Measurements from ENCODE around the gene ZFP91. TPM values are rescaled to one million over a fixed set of nuclear protein-coding genes. Genes with fewer than 3 reads are reported as not detected.

ZFP91 gene
- total and polyA plus RNA-seq, 2 donors (not counting 3 experiments of a cell fraction or from before 2014, with no cell fraction given) = 20.2 to 52.0 TPM

DNA sequence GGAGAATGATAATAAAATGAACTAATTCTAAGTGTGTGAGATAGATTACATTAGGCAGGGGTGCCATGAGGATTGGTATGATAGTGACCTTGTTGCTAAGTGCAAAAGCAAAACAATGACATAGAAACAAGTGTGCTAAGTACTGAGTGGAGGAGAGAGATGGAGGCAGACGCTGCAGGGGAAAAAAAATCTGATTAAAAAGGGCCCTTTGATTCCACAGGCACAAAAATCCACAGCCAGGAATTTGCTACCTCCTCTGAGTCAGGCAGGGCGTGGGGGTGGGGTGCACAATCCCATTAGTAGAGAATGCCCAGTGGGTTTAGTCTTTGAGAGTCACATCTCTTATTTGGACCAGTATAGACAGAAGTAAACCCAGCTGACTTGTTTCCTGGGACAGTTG, 43.5 kb downstream of the ZFP91 start, which contains the start of gene CNTF:
TSS of gene CNTF (plus strand) at position 322 of the 400 bp plus-strand sequence. CDS start 88 bp downstream, outside the sequence.
- H3K9ac ChIP-seq (replicated peaks; ENCODE audit: extremely low read depth, insufficient read depth, low read length) = no peak within 1 kb of the TSS
- no peaks in the 10 kb centered on the region for H3K79me2 ChIP-seq (ENCODE audit: control insufficient read depth, insufficient read depth, low read length)
- ChIA-PET POLR2A (no interaction called here), CTCF (interaction anchor here (1.6 kb wide), 1 partner anchor 8 kb away, joined by 9 read pairs; no protein-coding TSS in a partner anchor)
- no peaks in the 10 kb centered on the region for H3K9me1 ChIP-seq (replicated peaks; ENCODE audit: control insufficient read depth, extremely low read depth, insufficient read depth, low read length)
- H3K9me3 ChIP-seq (replicated peaks; ENCODE audit: control insufficient read depth, insufficient read depth, low read length) = no peaks in the 10 kb centered on the region
- no peaks in the 10 kb centered on the region for H4K20me1 ChIP-seq (replicated peaks; ENCODE audit: control insufficient read depth, extremely low read depth, insufficient read depth, low read length)
- H3K27ac ChIP-seq (ENCODE audit: insufficient read depth, low read depth, low read length) = no peak within 1 kb of the TSS
- no peaks in the 10 kb centered on the region for H3K27me3 ChIP-seq (ENCODE audit: control insufficient read depth in 2 of 2, insufficient read depth in 2 of 2, low read length in 2 of 2)
- H2AFZ ChIP-seq (ENCODE audit: low read depth, low read length) = no peak within 1 kb of the TSS
- peaks cover 7% of the 10 kb centered on the region for H3K4me1 ChIP-seq (ENCODE audit: control insufficient read depth, extremely low read depth, insufficient read depth, low read length)
- DNase-seq (ENCODE audit: low read depth, low spot score) (no peak), FAIRE-seq (no peak)
- no peak within 1 kb of the TSS for H3K4me2 ChIP-seq (ENCODE audit: insufficient read depth, low read length)
- dilution Hi-C loops (cut with MboI; ENCODE audit: extremely low pct_ligation_motif_present, low sequenced_read_pairs) (no loop called here), intact Hi-C loops (cut with micrococcal nuclease) (no loop called here)
- BruUV-seq (replicated peaks) = no TSS peak
- H3K36me3 ChIP-seq (ENCODE audit: control insufficient read depth in 2 of 2, extremely low read depth in 1 of 2, insufficient read depth in 2 of 2, low read length in 2 of 2) = peaks cover 24% of the 10 kb centered on the region in 2 experiments
- TF ChIP-seq, protein P1, sequence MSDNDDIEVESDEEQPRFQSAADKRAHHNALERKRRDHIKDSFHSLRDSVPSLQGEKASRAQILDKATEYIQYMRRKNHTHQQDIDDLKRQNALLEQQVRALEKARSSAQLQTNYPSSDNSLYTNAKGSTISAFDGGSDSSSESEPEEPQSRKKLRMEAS (IDR thresholded peaks at IDR 0.05; ENCODE audit: insufficient read depth, insufficient read length) = no peak
- TF ChIP-seq FOS (IDR thresholded peaks at IDR 0.05; ENCODE audit: borderline replicate concordance, insufficient read depth, low read length) = no peak
- TF ChIP-seq, protein P2, sequence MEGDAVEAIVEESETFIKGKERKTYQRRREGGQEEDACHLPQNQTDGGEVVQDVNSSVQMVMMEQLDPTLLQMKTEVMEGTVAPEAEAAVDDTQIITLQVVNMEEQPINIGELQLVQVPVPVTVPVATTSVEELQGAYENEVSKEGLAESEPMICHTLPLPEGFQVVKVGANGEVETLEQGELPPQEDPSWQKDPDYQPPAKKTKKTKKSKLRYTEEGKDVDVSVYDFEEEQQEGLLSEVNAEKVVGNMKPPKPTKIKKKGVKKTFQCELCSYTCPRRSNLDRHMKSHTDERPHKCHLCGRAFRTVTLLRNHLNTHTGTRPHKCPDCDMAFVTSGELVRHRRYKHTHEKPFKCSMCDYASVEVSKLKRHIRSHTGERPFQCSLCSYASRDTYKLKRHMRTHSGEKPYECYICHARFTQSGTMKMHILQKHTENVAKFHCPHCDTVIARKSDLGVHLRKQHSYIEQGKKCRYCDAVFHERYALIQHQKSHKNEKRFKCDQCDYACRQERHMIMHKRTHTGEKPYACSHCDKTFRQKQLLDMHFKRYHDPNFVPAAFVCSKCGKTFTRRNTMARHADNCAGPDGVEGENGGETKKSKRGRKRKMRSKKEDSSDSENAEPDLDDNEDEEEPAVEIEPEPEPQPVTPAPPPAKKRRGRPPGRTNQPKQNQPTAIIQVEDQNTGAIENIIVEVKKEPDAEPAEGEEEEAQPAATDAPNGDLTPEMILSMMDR (IDR thresholded peaks at IDR 0.05; ENCODE audit: extremely low read depth in 1 of 2, insufficient read depth in 1 of 2, low read depth in 1 of 2, low read length in 2 of 2) = no peak
- no peak for TF ChIP-seq JUN (IDR thresholded peaks at IDR 0.05; ENCODE audit: borderline replicate concordance, insufficient read depth, insufficient read length, low read depth)
- no peak for TF ChIP-seq EZH2 (IDR thresholded peaks at IDR 0.05; ENCODE audit: borderline replicate concordance, low read depth, low read length, severe bottlenecking)
- no peak for TF ChIP-seq GATA2 (IDR thresholded peaks at IDR 0.05; ENCODE audit: insufficient read depth, insufficient read length, low read depth, low read length)
- no peak for TF ChIP-seq MYC (IDR thresholded peaks at IDR 0.05; ENCODE audit: low read depth, low read length)
- TF ChIP-seq POLR2A (IDR thresholded peaks at IDR 0.05; ENCODE audit: low read depth, low read length) = no peak
- H3K4me3 ChIP-seq (replicated peaks in 1 of 3; ENCODE audit: insufficient read depth in 1 of 3, low read depth in 1 of 3, low read length in 3 of 3) = no peak within 1 kb of the TSS

All from endothelial cell of umbilical vein (primary cell).